ENCODE results near the gene TRPV6. TPM values are rescaled to one million over a fixed set of nuclear protein-coding genes. Genes with fewer than 3 reads are reported as not detected.
A peak's percentile ranks its signal among the peaks of the same experiment; 100 is the strongest.

Gene TRPV6
- total RNA-seq, 2 experiments from 2014 or later = not detected

DNA sequence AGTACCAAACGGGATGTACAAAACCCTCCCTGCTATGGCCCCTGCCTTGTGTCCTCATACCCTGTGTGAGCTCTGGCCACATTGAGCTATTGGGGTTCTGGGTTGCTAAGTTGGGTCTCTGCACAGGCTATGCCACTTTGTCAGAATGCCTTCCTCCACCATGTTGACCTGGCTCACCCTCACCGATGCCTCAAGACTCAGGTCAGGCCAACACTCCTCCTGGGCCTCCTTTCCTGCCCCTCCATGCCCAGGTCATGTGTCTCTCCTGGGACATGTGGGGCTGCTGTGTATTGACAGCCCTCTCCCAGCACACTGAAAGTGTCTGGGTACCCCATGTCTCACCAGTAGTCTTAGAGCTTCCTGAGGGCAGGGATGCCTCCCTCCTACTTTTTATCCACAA is 33.4 kb upstream of the TRPV6 start:
- Mint-ChIP-seq H3K4me3 (no peak overlapping the region), H3K36me3 (ENCODE audit: low read depth) (no peaks in the 10 kb centered on the region), H3K9me3 (ENCODE audit: low read depth) (no peaks in the 10 kb centered on the region), H3K4me1 (no peaks in the 10 kb centered on the region), H3K27ac (no peak overlapping the region), H3K27me3 (peaks cover 7% of the 10 kb centered on the region)
- ChIA-PET CTCF (interaction anchor here (0.7 to 1.7 kb wide), 2 partner anchors 9 to 14 kb away, joined by 3 to 6 read pairs; partner anchors contain the start of gene TRPV5), POLR2A (no interaction called here)
- DNase-seq (no peak), ATAC-seq (no peak)
- intact Hi-C loops (cut with DNase I, micrococcal nuclease) = no loop called here

DNA sequence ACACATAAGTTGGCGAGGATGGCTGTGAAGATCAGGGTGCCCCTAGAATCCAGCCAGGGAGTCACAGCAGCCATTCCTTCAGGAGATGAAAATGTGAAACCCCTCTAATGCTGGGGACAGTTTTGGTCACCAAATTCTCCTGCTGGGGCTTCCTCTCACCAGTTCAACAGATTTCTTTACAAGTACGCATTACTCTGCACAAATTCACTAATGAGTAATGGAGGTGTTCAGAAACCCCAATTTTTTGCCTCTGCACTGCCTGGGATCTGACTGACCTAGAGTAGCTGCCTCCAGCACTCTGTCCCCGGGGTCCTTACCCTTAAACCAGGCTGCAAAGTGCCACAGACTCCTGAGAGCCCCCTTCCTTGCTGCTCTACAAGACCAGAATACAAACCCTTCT is 31.9 kb upstream of the TRPV6 start:
- H3K4me1 Mint-ChIP-seq = no peaks in the 10 kb centered on the region
- no peak for ATAC-seq
- CTCF ChIA-PET = no interaction called here
- no peaks in the 10 kb centered on the region for H3K36me3 Mint-ChIP-seq (ENCODE audit: low read depth)
- H3K27me3 Mint-ChIP-seq = peaks cover 8% of the 10 kb centered on the region
- H3K27ac Mint-ChIP-seq = no peak overlapping the region
- H3K4me3 Mint-ChIP-seq = no peak overlapping the region
- intact Hi-C loops (cut with DNase I, micrococcal nuclease) = no loop called here
- no peaks in the 10 kb centered on the region for H3K9me3 Mint-ChIP-seq (ENCODE audit: low read depth)
- POLR2A ChIA-PET = no interaction called here
- DNase-seq = no peak

DNA sequence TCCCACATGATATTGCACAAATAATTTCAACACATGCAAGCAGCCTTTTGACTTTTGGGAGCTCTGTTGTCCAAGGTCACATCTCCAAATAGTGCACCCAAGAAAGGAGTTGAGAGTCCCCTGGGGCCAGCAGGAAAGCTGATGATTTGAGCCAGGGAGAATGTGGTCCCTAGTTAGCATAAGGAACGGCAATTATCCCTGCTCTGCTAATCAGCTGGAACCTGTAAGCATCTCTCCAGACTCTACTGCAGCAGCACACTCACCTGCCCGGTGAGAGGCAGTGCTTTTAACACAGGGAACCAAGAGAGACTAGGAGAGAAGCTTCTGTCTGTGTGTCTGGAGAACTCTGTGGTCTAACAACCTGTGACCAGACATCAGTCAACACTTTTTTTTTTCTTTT is 31.0 kb upstream of the TRPV6 start:
- Mint-ChIP-seq H3K4me1 (no peaks in the 10 kb centered on the region), H3K9me3 (ENCODE audit: low read depth) (no peaks in the 10 kb centered on the region), H3K27ac (no peak overlapping the region), H3K27me3 (peaks cover 13% of the 10 kb centered on the region), H3K4me3 (no peak overlapping the region), H3K36me3 (ENCODE audit: low read depth) (no peaks in the 10 kb centered on the region)
- POLR2A ChIA-PET = no interaction called here
- ATAC-seq (no peak), DNase-seq (no peak)
- intact Hi-C loops (cut with DNase I, micrococcal nuclease) = no loop called here
- CTCF ChIA-PET = interaction anchor here (0.6 to 0.7 kb wide), 2 partner anchors 292 to 1116 kb away, joined by 3 read pairs; no protein-coding TSS in a partner anchor

DNA sequence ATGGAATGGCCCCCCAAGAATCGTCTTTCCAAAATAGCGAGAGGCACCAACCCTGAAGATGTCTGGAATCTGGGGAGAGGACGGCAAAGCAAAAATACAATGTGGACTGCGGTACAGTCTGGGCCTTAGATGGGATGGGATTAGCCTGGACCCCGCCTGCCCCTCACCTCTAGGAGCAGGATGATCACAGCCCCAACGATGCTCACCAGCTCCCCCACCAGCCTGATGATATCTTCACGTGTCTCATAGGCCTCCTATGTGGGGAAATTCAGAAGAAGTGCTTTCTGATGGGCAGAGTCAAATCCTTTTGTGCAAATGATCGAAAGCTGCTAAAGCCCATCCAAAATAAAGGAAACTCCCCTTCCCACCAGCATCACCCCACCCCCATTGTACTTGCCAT is 29.8 kb upstream of the TRPV6 start:
- CTCF ChIA-PET = no interaction called here
- POLR2A ChIA-PET = no interaction called here
- Mint-ChIP-seq H3K9me3 (ENCODE audit: low read depth) (no peaks in the 10 kb centered on the region), H3K4me3 (no peak overlapping the region), H3K4me1 (no peaks in the 10 kb centered on the region), H3K36me3 (ENCODE audit: low read depth) (no peaks in the 10 kb centered on the region), H3K27ac (no peak overlapping the region), H3K27me3 (peaks cover 16% of the 10 kb centered on the region)
- ATAC-seq (no peak), DNase-seq (no peak)
- intact Hi-C loops (cut with DNase I, micrococcal nuclease) = no loop called here

DNA sequence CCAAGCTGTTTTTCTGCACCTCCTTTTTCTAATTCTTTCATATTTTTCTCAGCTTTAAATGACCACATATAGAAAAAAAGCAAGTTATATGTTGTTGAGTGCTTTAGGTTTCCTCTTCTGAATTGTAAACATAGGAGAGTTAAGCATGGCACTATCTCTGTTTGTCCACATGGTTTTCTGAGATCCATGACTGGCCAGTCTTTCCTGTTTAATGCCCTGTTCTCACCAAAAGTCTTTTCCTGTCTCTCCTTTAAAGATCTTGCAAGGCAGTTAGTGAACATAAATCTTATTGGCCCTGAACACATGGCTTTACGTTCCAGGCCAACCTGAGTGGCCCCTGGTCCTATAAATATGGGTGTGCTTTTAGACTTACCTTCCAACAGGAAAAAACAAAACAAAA is 28.6 kb upstream of the TRPV6 start:
- intact Hi-C loops (cut with DNase I, micrococcal nuclease) = no loop called here
- H3K4me3 Mint-ChIP-seq = no peak overlapping the region
- ChIA-PET POLR2A (no interaction called here), CTCF (no interaction called here)
- ATAC-seq (no peak), DNase-seq (no peak)
- H3K36me3 Mint-ChIP-seq (ENCODE audit: low read depth) = no peaks in the 10 kb centered on the region
- no peaks in the 10 kb centered on the region for H3K9me3 Mint-ChIP-seq (ENCODE audit: low read depth)
- H3K4me1 Mint-ChIP-seq = no peaks in the 10 kb centered on the region
- H3K27ac Mint-ChIP-seq = no peak overlapping the region
- H3K27me3 Mint-ChIP-seq = peaks cover 16% of the 10 kb centered on the region

DNA sequence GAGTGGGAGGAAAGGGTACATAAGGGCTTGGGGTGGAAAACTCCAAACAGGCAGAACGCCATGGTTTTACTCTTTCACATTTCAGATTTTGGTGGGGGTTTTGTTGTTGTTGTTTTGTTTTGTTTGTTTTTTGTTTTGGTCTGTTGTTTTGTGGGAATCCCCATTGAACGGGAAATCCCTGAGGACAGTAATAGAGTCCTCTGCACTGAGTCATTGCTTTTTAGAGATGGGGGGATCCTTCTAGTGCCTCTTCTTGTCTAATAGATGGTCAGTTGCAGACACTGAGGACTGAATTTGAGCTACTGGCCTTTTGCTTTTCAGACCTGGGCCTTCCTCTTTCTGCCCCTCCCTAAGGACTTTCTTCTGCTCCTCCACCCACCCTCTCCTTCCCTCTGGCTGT is 28.0 kb upstream of the TRPV6 start:
- H3K27me3 Mint-ChIP-seq = peaks cover 20% of the 10 kb centered on the region
- H3K36me3 Mint-ChIP-seq (ENCODE audit: low read depth) = no peaks in the 10 kb centered on the region
- H3K9me3 Mint-ChIP-seq (ENCODE audit: low read depth) = no peaks in the 10 kb centered on the region
- ATAC-seq (no peak), DNase-seq (no peak)
- intact Hi-C loops (cut with DNase I, micrococcal nuclease) = no loop called here
- POLR2A ChIA-PET = no interaction called here
- H3K4me1 Mint-ChIP-seq = no peaks in the 10 kb centered on the region
- H3K27ac Mint-ChIP-seq = no peak overlapping the region
- CTCF ChIA-PET = no interaction called here
- no peak overlapping the region for H3K4me3 Mint-ChIP-seq

DNA sequence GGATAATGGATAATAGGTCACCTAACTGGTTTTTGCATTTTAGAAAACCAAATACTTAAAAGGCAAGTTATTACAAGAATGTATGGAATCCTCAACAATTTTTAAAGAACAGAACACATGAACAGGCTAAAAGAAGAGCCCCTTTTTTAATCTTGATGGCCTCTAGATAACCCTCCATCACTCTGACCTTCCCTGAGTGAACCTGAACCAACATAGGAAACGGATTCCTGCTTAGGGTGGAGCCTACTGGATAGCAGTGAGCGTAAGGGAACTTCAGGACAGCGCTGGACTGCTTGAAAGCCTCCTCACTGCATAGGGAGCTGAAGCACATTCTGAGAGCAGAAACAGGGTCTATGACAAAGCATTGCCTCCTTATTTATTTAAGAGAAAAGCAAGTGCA is 27.5 kb upstream of the TRPV6 start:
- peaks cover 16% of the 10 kb centered on the region for H3K27me3 Mint-ChIP-seq
- POLR2A ChIA-PET = no interaction called here
- H3K27ac Mint-ChIP-seq = no peak overlapping the region
- DNase-seq (no peak), ATAC-seq (no peak)
- H3K4me3 Mint-ChIP-seq = no peak overlapping the region
- no peaks in the 10 kb centered on the region for H3K4me1 Mint-ChIP-seq
- no peaks in the 10 kb centered on the region for H3K36me3 Mint-ChIP-seq (ENCODE audit: low read depth)
- H3K9me3 Mint-ChIP-seq (ENCODE audit: low read depth) = no peaks in the 10 kb centered on the region
- intact Hi-C loops (cut with DNase I, micrococcal nuclease) = no loop called here
- CTCF ChIA-PET = no interaction called here

DNA sequence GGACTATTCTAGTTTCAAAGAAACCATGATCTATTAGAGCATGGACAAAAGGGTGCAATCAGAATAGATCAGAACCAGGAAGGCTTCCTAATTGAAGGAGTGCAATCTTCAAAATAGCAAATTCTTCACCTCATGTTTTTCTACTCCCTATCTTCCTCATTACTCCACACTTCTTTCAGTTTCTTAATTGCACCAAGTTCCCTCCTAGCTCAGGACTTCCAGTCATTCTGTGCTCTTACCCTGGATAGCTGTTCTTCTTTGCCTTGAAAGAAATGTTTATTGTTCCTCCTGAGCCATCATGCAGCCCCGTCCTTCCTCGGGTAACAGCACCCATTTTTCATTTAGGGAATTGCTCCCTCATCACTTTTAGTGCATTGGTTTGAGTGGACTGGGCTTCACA is 24.9 kb upstream of the TRPV6 start:
- H3K4me1 Mint-ChIP-seq = no peaks in the 10 kb centered on the region
- no peak overlapping the region for H3K4me3 Mint-ChIP-seq
- intact Hi-C loops (cut with DNase I, micrococcal nuclease) = no loop called here
- ChIA-PET CTCF (interaction anchor here (1.5 to 1.7 kb wide), 2 partner anchors 9 to 93 kb away, joined by 5 to 6 read pairs; no protein-coding TSS in a partner anchor), POLR2A (no interaction called here)
- H3K36me3 Mint-ChIP-seq (ENCODE audit: low read depth) = no peaks in the 10 kb centered on the region
- DNase-seq = no peak
- H3K27me3 Mint-ChIP-seq = peaks cover 22% of the 10 kb centered on the region
- ATAC-seq = no peak
- H3K27ac Mint-ChIP-seq = no peak overlapping the region
- no peaks in the 10 kb centered on the region for H3K9me3 Mint-ChIP-seq (ENCODE audit: low read depth)

DNA sequence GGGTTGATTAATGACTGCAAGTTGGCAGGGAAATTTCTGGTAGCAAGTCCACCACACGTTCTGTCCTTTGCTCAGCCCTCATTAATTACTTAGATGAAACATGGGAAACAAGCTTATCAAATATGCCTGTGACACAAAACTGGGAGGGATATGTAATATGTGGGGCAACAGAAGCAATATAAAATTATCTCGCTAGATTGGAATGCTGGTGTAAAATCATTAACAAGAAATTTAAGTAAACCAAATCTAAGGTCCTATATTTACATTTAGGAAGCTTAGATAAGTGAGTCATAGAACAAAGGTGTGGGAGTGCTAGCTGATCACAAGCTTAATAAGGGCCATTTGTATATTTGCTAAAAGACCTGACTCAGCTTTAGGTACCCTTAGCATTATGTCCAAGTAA is 24.5 kb upstream of the TRPV6 start:
- no peak overlapping the region for H3K4me3 Mint-ChIP-seq
- H3K27ac Mint-ChIP-seq = no peak overlapping the region
- ChIA-PET CTCF (interaction anchor here (1.5 to 1.7 kb wide), 2 partner anchors 10 to 94 kb away, joined by 5 to 6 read pairs; no protein-coding TSS in a partner anchor), POLR2A (interaction anchor here (0.7 kb wide), 1 partner anchor 37 kb away, joined by 3 read pairs; no protein-coding TSS in a partner anchor)
- H3K27me3 Mint-ChIP-seq = peaks cover 22% of the 10 kb centered on the region
- no peaks in the 10 kb centered on the region for H3K4me1 Mint-ChIP-seq
- no peak for ATAC-seq
- intact Hi-C loops (cut with DNase I, micrococcal nuclease) = no loop called here
- no peaks in the 10 kb centered on the region for H3K36me3 Mint-ChIP-seq (ENCODE audit: low read depth)
- no peaks in the 10 kb centered on the region for H3K9me3 Mint-ChIP-seq (ENCODE audit: low read depth)
- DNase-seq = no peak

DNA sequence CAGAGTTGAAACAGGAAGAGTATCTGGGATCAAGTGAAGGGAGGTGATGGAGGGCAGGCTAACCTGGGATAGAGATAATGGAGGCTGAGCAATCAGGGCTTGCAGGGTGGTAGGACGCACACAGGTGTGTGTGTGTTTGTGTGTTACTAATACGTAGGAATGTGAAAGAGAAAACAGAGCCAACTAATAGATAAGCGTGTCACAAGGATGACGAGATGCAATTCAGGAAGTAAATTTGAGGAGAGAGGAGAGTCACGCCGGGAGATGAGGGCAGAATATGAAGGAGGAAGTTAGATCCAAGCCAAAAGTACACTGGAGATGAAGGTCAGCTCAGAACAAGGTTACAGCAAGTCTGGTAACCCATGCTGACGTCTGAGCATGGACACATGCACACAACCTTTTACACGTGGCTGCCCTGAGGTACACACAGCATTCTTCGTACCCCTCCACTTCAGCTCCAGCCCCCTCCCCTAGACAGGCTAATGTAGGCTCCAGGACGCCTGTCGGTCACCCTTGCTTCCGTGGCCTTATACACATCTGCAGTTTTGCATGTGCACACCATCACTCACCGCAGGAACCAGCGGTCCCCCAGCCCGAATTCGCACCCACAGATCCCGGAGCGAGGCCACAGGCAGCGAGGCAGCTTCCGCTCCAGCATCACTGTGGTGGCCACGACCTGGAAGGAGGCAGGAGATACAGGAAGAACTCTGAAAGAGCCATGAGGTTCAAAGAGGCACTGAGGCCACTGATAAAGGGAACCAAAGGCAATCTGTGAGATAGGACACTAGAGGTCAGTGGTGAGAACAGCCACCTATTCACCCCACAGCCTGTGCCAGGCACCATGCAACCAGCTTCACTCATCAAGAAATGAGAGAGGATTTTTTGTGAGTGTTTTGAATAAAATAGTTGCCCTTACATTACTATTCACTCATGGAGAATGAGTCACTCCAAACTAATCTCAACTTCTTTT is 23.7 kb upstream of the TRPV6 start:
- CTCF ChIA-PET = interaction anchor here (0.5 to 1.7 kb wide), 4 partner anchors 11 to 723 kb away, joined by 3 to 6 read pairs (median 4); no protein-coding TSS in a partner anchor
- no peak for DNase-seq
- H3K4me1 Mint-ChIP-seq = no peaks in the 10 kb centered on the region

DNA sequence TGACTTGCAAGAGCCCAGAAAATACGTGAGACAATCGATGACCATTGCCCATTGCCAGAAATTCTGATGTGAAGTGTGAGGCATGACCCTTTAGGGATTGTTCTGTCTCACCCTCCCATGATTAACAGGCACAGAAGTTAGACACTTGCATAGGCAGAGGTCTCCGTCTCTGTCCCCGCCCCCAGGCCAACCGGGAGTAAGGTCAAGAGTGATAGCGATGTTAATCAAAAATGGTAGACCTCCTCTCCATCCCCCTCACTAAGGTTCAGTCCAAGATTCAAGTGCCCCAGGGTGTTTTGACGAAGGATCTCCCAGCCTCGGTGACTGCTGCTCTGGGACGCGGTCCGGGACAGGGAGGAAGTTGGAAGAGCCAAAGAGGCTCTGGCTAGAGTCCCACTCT is 22.7 kb upstream of the TRPV6 start:
- no peak for ATAC-seq
- ChIA-PET CTCF (no interaction called here), POLR2A (no interaction called here)
- Mint-ChIP-seq H3K27ac (no peak overlapping the region), H3K9me3 (ENCODE audit: low read depth) (no peaks in the 10 kb centered on the region), H3K4me3 (no peak overlapping the region), H3K4me1 (no peaks in the 10 kb centered on the region), H3K36me3 (ENCODE audit: low read depth) (no peaks in the 10 kb centered on the region), H3K27me3 (peaks cover 19% of the 10 kb centered on the region)
- intact Hi-C loops (cut with DNase I, micrococcal nuclease) = no loop called here
- DNase-seq = no peak

More for the DNA sequence above, 23.7 kb upstream of the TRPV6 start:
- POLR2A ChIA-PET = interaction anchor here (0.7 kb wide), 1 partner anchor 38 kb away, joined by 3 read pairs; no protein-coding TSS in a partner anchor
- Mint-ChIP-seq H3K9me3 (ENCODE audit: low read depth) (no peaks in the 10 kb centered on the region), H3K4me3 (no peak overlapping the region), H3K36me3 (ENCODE audit: low read depth) (no peaks in the 10 kb centered on the region), H3K27ac (no peak overlapping the region), H3K27me3 (peaks cover 22% of the 10 kb centered on the region)
- intact Hi-C loops (cut with DNase I, micrococcal nuclease) = no loop called here
- peak; percentile 51 for ATAC-seq

DNA sequence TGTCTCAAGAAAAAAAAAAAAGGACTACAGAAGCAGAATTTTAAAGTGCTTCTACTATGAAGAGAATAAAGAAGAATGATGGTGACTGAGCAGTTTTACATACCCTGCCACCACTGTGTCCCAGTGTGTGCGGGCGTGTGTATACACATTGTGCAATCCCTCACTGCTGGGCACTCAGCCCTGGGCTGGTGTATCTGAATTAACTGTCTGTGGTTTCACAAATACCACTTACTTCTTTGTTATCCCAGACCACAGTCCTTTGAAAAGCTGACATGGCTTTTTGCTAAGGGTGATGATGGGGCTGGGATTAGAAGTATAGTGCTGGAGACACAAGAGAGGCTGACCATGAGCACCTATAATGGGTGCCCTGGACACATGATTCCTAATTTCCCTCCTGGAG is 21.1 kb upstream of the TRPV6 start:
- ChIA-PET POLR2A (no interaction called here), CTCF (no interaction called here)
- no peak for DNase-seq
- no peaks in the 10 kb centered on the region for H3K36me3 Mint-ChIP-seq (ENCODE audit: low read depth)
- peaks cover 16% of the 10 kb centered on the region for H3K27me3 Mint-ChIP-seq
- H3K4me1 Mint-ChIP-seq = no peaks in the 10 kb centered on the region
- no peak overlapping the region for H3K27ac Mint-ChIP-seq
- no peak overlapping the region for H3K4me3 Mint-ChIP-seq
- no peak for ATAC-seq
- H3K9me3 Mint-ChIP-seq (ENCODE audit: low read depth) = no peaks in the 10 kb centered on the region
- intact Hi-C loops (cut with DNase I, micrococcal nuclease) = no loop called here
